SU-DHL-6 (cell line): ENCODE results near the gene HYPK.

Experiments used
- EZH2phosphoT487 ChIP-seq: fragments of 200-600 bp; sonication (generic), shearing (Covaris generic); conservative IDR thresholded peaks from 2 replicates; pipeline ENCODE4 v1.6.1; 2018; ENCODE audit warnings: mild to moderate bottlenecking, antibody characterized with exemption, low read length, moderate library complexity, mixed read lengths
- TF ChIP-seq, protein P1 (sequence below): fragments of 200-600 bp; sonication (generic); IDR thresholded peaks from one replicate; pipeline ENCODE4 v1.5.1; 2017; ENCODE audit warnings: antibody characterized with exemption, mild to moderate bottlenecking, low read length, moderate library complexity; ENCODE audit not compliant: insufficient read depth, poor library complexity, severe bottlenecking

GRCh38 chr15:43845421-43845820 lies 45.0 kb downstream of the HYPK start:
- TF ChIP-seq, protein P1, sequence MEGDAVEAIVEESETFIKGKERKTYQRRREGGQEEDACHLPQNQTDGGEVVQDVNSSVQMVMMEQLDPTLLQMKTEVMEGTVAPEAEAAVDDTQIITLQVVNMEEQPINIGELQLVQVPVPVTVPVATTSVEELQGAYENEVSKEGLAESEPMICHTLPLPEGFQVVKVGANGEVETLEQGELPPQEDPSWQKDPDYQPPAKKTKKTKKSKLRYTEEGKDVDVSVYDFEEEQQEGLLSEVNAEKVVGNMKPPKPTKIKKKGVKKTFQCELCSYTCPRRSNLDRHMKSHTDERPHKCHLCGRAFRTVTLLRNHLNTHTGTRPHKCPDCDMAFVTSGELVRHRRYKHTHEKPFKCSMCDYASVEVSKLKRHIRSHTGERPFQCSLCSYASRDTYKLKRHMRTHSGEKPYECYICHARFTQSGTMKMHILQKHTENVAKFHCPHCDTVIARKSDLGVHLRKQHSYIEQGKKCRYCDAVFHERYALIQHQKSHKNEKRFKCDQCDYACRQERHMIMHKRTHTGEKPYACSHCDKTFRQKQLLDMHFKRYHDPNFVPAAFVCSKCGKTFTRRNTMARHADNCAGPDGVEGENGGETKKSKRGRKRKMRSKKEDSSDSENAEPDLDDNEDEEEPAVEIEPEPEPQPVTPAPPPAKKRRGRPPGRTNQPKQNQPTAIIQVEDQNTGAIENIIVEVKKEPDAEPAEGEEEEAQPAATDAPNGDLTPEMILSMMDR, result no peak
- no peak for TF ChIP-seq EZH2phosphoT487
